Measurements from ENCODE around the gene FLG. TPM values are rescaled to one million over a fixed set of nuclear protein-coding genes. Genes with fewer than 3 reads are reported as not detected.

Gene FLG
- polyA plus RNA-seq, 1 donor from 2014 or later, result not detected

- Histone ChIP-seq H4K20me1 (ENCODE audit: insufficient read depth) (no peaks in the 10 kb centered on the region), H3K4me2 (ENCODE audit: low read length) (no peak overlapping the region)
These were observed 47.6 kb upstream of the FLG start for GRCh38 chr1:152372672-152373071.

GRCh38 chr1:152367436-152367835 is 42.4 kb upstream of the FLG start:
- no peak overlapping the region for H2AFZ ChIP-seq (ENCODE audit: low read depth, low read length)
- no peak overlapping the region for H3K27ac ChIP-seq (ENCODE audit: low read length)
- H3K36me3 ChIP-seq (ENCODE audit: insufficient read depth, low read length), result no peaks in the 10 kb centered on the region
- peaks cover 6% of the 10 kb centered on the region for H3K9me3 ChIP-seq (ENCODE audit: low read length)
- no peaks in the 10 kb centered on the region for H3K27me3 ChIP-seq (ENCODE audit: insufficient read depth, low read depth, low read length)
- H3F3A ChIP-seq (ENCODE audit: insufficient read depth, low read length, poor library complexity, severe bottlenecking), result no peaks in the 10 kb centered on the region
- no peak for TF ChIP-seq TAF1 (IDR thresholded peaks at IDR 0.05; ENCODE audit: low read depth)
- H3K79me2 ChIP-seq (replicated peaks; ENCODE audit: insufficient read depth, low read length), result no peaks in the 10 kb centered on the region
- no peak overlapping the region for H3K4me2 ChIP-seq (ENCODE audit: low read length)
- H3K9ac ChIP-seq (ENCODE audit: low read length), result no peak overlapping the region
- no peaks in the 10 kb centered on the region for H3K9me2 ChIP-seq (ENCODE audit: insufficient read depth, low read length)
- no peak overlapping the region for H3K4me3 ChIP-seq (ENCODE audit: low read length)
- no peaks in the 10 kb centered on the region for H4K20me1 ChIP-seq (ENCODE audit: insufficient read depth)

More at GRCh38 chr1:152372672-152373071, 47.6 kb upstream of the FLG start:
- no peaks in the 10 kb centered on the region for H3F3A ChIP-seq (ENCODE audit: insufficient read depth, low read length, poor library complexity, severe bottlenecking)
- no peak for TF ChIP-seq EZH2 (IDR thresholded peaks at IDR 0.05; ENCODE audit: borderline replicate concordance, insufficient read depth, low read length, poor library complexity, severe bottlenecking)
- TF ChIP-seq REST (IDR thresholded peaks at IDR 0.05; ENCODE audit: borderline replicate concordance), result no peak
- TF ChIP-seq RAD21 (conservative IDR thresholded peaks at IDR 0.05), result no peak
- TF ChIP-seq EP300 (conservative IDR thresholded peaks at IDR 0.05; ENCODE audit: poor library complexity, severe bottlenecking), result no peak
- no peak for TF ChIP-seq POLR2AphosphoS5 (IDR thresholded peaks at IDR 0.05)
- TF ChIP-seq CTCF (IDR thresholded peaks at IDR 0.05; ENCODE audit: poor library complexity, severe bottlenecking), result no peak
- no peak for TF ChIP-seq SMC3 (conservative IDR thresholded peaks at IDR 0.05; ENCODE audit: poor library complexity)
- no peak for TF ChIP-seq MXI1 (conservative IDR thresholded peaks at IDR 0.05; ENCODE audit: poor library complexity, severe bottlenecking)
- TF ChIP-seq TAF1 (IDR thresholded peaks at IDR 0.05; ENCODE audit: low read depth), result no peak
- H3K9me2 ChIP-seq (ENCODE audit: insufficient read depth, low read length), result no peaks in the 10 kb centered on the region
- H3K27me3 ChIP-seq (ENCODE audit: insufficient read depth, low read depth, low read length), result no peaks in the 10 kb centered on the region
- no peak overlapping the region for H3K4me3 ChIP-seq (ENCODE audit: low read length)
- H3K79me2 ChIP-seq (replicated peaks; ENCODE audit: insufficient read depth, low read length), result no peaks in the 10 kb centered on the region
- no peak overlapping the region for H3K9ac ChIP-seq (ENCODE audit: low read length)
- no peaks in the 10 kb centered on the region for H3K36me3 ChIP-seq (ENCODE audit: insufficient read depth, low read length)
- H3K9me3 ChIP-seq (ENCODE audit: low read length), result peaks cover 6% of the 10 kb centered on the region
- no peak overlapping the region for H3K27ac ChIP-seq (ENCODE audit: low read length)
- H2AFZ ChIP-seq (ENCODE audit: low read depth, low read length), result no peak overlapping the region

- no peaks in the 10 kb centered on the region for H3K9me3 ChIP-seq (ENCODE audit: low read length)
- H3K36me3 ChIP-seq (ENCODE audit: insufficient read depth, low read length), result no peaks in the 10 kb centered on the region
- no peaks in the 10 kb centered on the region for H3K27me3 ChIP-seq (ENCODE audit: insufficient read depth, low read depth, low read length)
- no peaks in the 10 kb centered on the region for H4K20me1 ChIP-seq (ENCODE audit: insufficient read depth)
- no peak within 1 kb of the TSS for H2AFZ ChIP-seq (ENCODE audit: low read depth, low read length)
- no peak within 1 kb of the TSS for H3K9ac ChIP-seq (ENCODE audit: low read length)
- H3K4me3 ChIP-seq (ENCODE audit: low read length), result no peak within 1 kb of the TSS
- H3K9me2 ChIP-seq (ENCODE audit: insufficient read depth, low read length), result no peaks in the 10 kb centered on the region
- H3K79me2 ChIP-seq (replicated peaks; ENCODE audit: insufficient read depth, low read length), result no peaks in the 10 kb centered on the region
- H3K4me2 ChIP-seq (ENCODE audit: low read length), result no peak within 1 kb of the TSS
- no peaks in the 10 kb centered on the region for H3F3A ChIP-seq (ENCODE audit: insufficient read depth, low read length, poor library complexity, severe bottlenecking)
- no peak within 1 kb of the TSS for H3K27ac ChIP-seq (ENCODE audit: low read length)
- TF ChIP-seq EZH2 (IDR thresholded peaks at IDR 0.05; ENCODE audit: borderline replicate concordance, insufficient read depth, low read length, poor library complexity, severe bottlenecking), result no peak
- TF ChIP-seq POLR2AphosphoS5 (IDR thresholded peaks at IDR 0.05), result no peak
- no peak for TF ChIP-seq MXI1 (conservative IDR thresholded peaks at IDR 0.05; ENCODE audit: poor library complexity, severe bottlenecking)
- TF ChIP-seq SMC3 (conservative IDR thresholded peaks at IDR 0.05; ENCODE audit: poor library complexity), result no peak
- TF ChIP-seq CTCF (IDR thresholded peaks at IDR 0.05; ENCODE audit: poor library complexity, severe bottlenecking), result no peak
- TF ChIP-seq RAD21 (conservative IDR thresholded peaks at IDR 0.05), result no peak
These were observed 34.9 kb upstream of the FLG start, which contains the start of gene FLG2 for GRCh38 chr1:152359906-152360305. Gene FLG2, minus strand, starts transcription at chr1:152360006. Its CDS starts 1,122 bp downstream, at chr1:152358884.
